RWPE2 (cell line): ENCODE results near the gene PHEX.

Experiments
- ATAC-seq: fragments of 200-7000 bp; cut with Tn5 transposase; 3 replicates; pipeline ENCODE4 v1.9.1; 2021; ENCODE audit warnings: low read depth
- DNase-seq: peaks from one replicate; pipeline ENCODE4 v3.0.0-alpha.2; 2020; ENCODE audit warnings: low spot score
- H3K27ac ChIP-seq: fragments of 450-650 bp; 2 replicates; pipeline ENCODE4 v1.5.1; 2017; ENCODE audit warnings: mild to moderate bottlenecking; ENCODE audit not compliant: poor library complexity, severe bottlenecking
- H3K27me3 ChIP-seq: fragments of 250-450 bp; sonication (Bioruptor Pico); 2 replicates; pipeline ENCODE4 v1.5.1; 2021; ENCODE audit warnings: mild to moderate bottlenecking, moderate library complexity; ENCODE audit not compliant: insufficient read depth, poor library complexity, severe bottlenecking
- H3K36me3 ChIP-seq: fragments of 250-450 bp; sonication (Bioruptor Pico); 2 replicates; pipeline ENCODE4 v1.5.1; 2020; ENCODE audit warnings: low read depth, mild to moderate bottlenecking, moderate library complexity
- H3K4me1 ChIP-seq: fragments of 250-450 bp; sonication (Bioruptor Pico); 2 replicates; pipeline ENCODE4 v1.5.1; 2021; ENCODE audit warnings: mild to moderate bottlenecking, moderate library complexity; ENCODE audit not compliant: insufficient read depth, poor library complexity, severe bottlenecking
- H3K4me3 ChIP-seq: fragments of 250-450 bp; sonication (Bioruptor Pico); 2 replicates; pipeline ENCODE4 v1.5.1; 2021; ENCODE audit warnings: mild to moderate bottlenecking, moderate library complexity; ENCODE audit not compliant: severe bottlenecking
- H3K9me3 ChIP-seq: fragments of 250-450 bp; sonication (Bioruptor Pico); 2 replicates; pipeline ENCODE4 v1.5.1; 2021; ENCODE audit warnings: mild to moderate bottlenecking, moderate library complexity; ENCODE audit not compliant: severe bottlenecking
- CTCF ChIP-seq: fragments of 450-650 bp; IDR thresholded peaks from one replicate; pipeline ENCODE4 v1.5.1; 2017; ENCODE audit warnings: mild to moderate bottlenecking, moderate library complexity; ENCODE audit not compliant: poor library complexity, severe bottlenecking

PHEX gene

GRCh38 chrX:22116605-22117546, 84.8 kb downstream of the PHEX start:
- Histone ChIP-seq H3K27me3 (no peaks in the 10 kb centered on the region), H3K36me3 (no peaks in the 10 kb centered on the region), H3K27ac (no peak overlapping the region), H3K9me3 (no peaks in the 10 kb centered on the region), H3K4me3 (no peak overlapping the region), H3K4me1 (peaks cover 5% of the 10 kb centered on the region)
- TF ChIP-seq CTCF: no peak
- DNase-seq (no peak), ATAC-seq (no peak)

GRCh38 chrX:22117633-22118032, 85.5 kb downstream of the PHEX start:
- Histone ChIP-seq H3K27ac (no peak overlapping the region), H3K4me3 (no peak overlapping the region)
- no peak for ATAC-seq

GRCh38 chrX:22118161-22118830, 86.2 kb downstream of the PHEX start:
- no peak overlapping the region for H3K27ac ChIP-seq
- no peak overlapping the region for H3K4me3 ChIP-seq

More at GRCh38 chrX:22117633-22118032, 85.5 kb downstream of the PHEX start:
- no peak for TF ChIP-seq CTCF
- DNase-seq: no peak
- Histone ChIP-seq H3K4me1 (peaks cover 11% of the 10 kb centered on the region), H3K9me3 (no peaks in the 10 kb centered on the region), H3K36me3 (no peaks in the 10 kb centered on the region), H3K27me3 (no peaks in the 10 kb centered on the region)

GRCh38 chrX:22121161-22121560, 89.0 kb downstream of the PHEX start:
- Histone ChIP-seq H3K27ac (no peak overlapping the region), H3K4me3 (no peak overlapping the region), H3K36me3 (no peaks in the 10 kb centered on the region), H3K27me3 (no peaks in the 10 kb centered on the region), H3K9me3 (no peaks in the 10 kb centered on the region), H3K4me1 (peaks cover 34% of the 10 kb centered on the region)
- DNase-seq (no peak), ATAC-seq (no peak)
- no peak for TF ChIP-seq CTCF

More at GRCh38 chrX:22118161-22118830, 86.2 kb downstream of the PHEX start:
- no peak for TF ChIP-seq CTCF
- ATAC-seq (no peak), DNase-seq (no peak)
- Histone ChIP-seq H3K4me1 (peaks cover 16% of the 10 kb centered on the region), H3K9me3 (no peaks in the 10 kb centered on the region), H3K36me3 (no peaks in the 10 kb centered on the region), H3K27me3 (no peaks in the 10 kb centered on the region)
